HUES64 (cell line): Measurements from ENCODE around the gene FBXL5. TPM values are rescaled to one million over a fixed set of nuclear protein-coding genes. Genes with fewer than 3 reads are reported as not detected.

Experiments
- H3K27ac ChIP-seq: 2 replicates; pipeline ENCODE4 v1.7.0; 2013; ENCODE audit warnings: low read depth, low read length, inconsistent platforms
- H3K27me3 ChIP-seq: 2 replicates; pipeline ENCODE4 v1.6.1; 2013; ENCODE audit warnings: mild to moderate bottlenecking, low read length; ENCODE audit not compliant: insufficient read depth
- H3K36me3 ChIP-seq: 2 replicates; pipeline ENCODE4 v1.6.1; 2013; ENCODE audit warnings: mild to moderate bottlenecking, low read length; ENCODE audit not compliant: insufficient read depth
- H3K4me1 ChIP-seq: 2 replicates; pipeline ENCODE4 v1.6.1; 2013; ENCODE audit warnings: mild to moderate bottlenecking, low read length, moderate library complexity; ENCODE audit not compliant: insufficient read depth
- H3K4me3 ChIP-seq: 2 replicates; pipeline ENCODE4 v1.5.1; 2013; ENCODE audit warnings: mild to moderate bottlenecking, low read length, moderate library complexity
- H3K9ac ChIP-seq: 2 replicates; pipeline ENCODE4 v1.6.1; 2013; ENCODE audit warnings: mild to moderate bottlenecking, low read depth, low read length
- H3K9me3 ChIP-seq: 2 replicates; pipeline ENCODE4 v1.6.1; 2013; ENCODE audit warnings: low read depth, low read length; ENCODE audit not compliant: insufficient read depth
- WGBS: fragments of 150-250, 120-280 bp; methylation state at CpG from one replicate; pipeline ENCODE4 v1.1.7; 2013; ENCODE audit warnings: missing lambda C conversion rate; 5-methylcytosine and 5-hydroxymethylcytosine counted together
- polyA plus RNA-seq, 2 experiments: library from polyadenylated mRNA; stranded (reverse); fragments of 50-300 nt; gene quantifications; one replicate each; pipeline ENCODE4 v1.2.3, GENCODE V29; 2013

FBXL5 gene, protein sequence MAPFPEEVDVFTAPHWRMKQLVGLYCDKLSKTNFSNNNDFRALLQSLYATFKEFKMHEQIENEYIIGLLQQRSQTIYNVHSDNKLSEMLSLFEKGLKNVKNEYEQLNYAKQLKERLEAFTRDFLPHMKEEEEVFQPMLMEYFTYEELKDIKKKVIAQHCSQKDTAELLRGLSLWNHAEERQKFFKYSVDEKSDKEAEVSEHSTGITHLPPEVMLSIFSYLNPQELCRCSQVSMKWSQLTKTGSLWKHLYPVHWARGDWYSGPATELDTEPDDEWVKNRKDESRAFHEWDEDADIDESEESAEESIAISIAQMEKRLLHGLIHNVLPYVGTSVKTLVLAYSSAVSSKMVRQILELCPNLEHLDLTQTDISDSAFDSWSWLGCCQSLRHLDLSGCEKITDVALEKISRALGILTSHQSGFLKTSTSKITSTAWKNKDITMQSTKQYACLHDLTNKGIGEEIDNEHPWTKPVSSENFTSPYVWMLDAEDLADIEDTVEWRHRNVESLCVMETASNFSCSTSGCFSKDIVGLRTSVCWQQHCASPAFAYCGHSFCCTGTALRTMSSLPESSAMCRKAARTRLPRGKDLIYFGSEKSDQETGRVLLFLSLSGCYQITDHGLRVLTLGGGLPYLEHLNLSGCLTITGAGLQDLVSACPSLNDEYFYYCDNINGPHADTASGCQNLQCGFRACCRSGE
- polyA plus RNA-seq (2013, experiment 1 of 2), result 47.1 TPM
- polyA plus RNA-seq (2013, experiment 2 of 2), result 51.2 TPM

DNA sequence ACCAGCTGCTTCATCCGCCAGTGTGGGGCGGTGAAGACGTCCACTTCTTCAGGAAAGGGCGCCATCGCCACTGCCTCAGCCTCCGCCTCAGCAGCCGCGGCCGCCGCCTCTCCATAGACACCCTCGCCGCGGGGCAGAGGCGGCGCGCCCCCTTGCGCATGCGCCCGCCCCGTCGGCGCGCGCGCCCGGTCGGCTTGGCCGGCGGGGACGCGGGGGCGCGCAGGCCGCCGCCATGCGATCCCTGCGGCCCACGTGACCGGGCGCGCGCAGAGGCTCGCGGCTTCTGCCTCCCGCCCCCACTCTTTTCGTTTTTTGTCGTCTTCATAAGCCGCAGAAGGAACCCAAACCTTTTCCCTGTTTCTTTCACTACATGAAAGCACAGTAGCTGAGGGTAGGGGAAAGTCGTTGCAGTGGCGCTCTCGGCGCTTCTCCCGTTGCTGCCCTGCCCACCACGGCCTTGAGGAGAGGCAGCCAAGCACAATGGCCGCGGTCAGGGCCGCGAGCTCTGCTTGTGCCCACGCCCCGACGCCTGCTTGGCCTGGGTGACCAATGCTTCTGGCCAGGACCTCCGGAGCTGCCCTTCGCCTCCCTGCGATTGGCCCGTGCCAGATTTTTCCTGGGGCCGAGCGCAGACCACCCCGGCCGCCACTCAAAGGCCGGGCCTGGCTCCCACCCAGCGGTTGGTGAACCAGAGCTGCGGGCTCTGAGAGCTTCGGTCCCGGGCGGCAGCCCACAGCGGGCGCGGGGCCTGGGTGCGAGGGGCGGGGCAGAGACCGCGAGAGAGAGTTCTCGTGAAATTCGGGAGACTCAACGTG, at the start of gene FBXL5:
FBXL5 (minus strand) TSS at position 135 of the 815 bp plus-strand sequence; CDS start at position 65, 70 bp downstream.
- Histone ChIP-seq H3K4me1 (peaks cover 34% of the 10 kb centered on the region), H3K36me3 (peaks cover 15% of the 10 kb centered on the region; the same call in 1 of the 2 replicates), H3K27me3 (no peaks in the 10 kb centered on the region), H3K9me3 (no peaks in the 10 kb centered on the region), H3K27ac (peak within 1 kb of the TSS; percentile 98), H3K4me3 (peak within 1 kb of the TSS; percentile 76), H3K9ac (peak within 1 kb of the TSS; percentile 99)
- 12% methylated on average over 84 of the region's 85 CpGs for WGBS

DNA sequence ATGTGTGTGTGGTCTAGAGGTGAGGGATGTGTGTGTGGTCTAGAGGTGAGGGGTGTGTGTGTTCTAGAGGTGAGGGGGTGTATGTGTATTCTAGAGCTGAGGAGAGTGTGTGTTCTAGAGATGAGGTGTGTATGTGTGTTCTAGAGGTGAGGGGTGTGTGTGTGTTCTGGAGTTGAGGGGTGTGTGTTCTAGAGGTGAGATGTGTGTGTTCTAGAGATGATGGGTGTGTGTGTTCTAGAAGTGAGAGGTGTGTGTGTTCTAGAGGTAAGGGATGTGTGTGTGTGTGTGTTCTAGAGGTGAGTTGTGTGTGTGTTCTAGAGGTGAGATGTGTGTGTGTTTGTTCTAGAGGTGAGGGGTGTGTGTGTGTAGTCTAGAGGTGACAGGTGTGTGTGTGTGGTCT, 49.0 kb upstream of the FBXL5 start:
- Histone ChIP-seq H3K4me1 (peaks cover 4% of the 10 kb centered on the region), H3K27ac (no peak overlapping the region), H3K27me3 (peaks cover 7% of the 10 kb centered on the region; the same call in 1 of the 2 replicates), H3K9me3 (no peaks in the 10 kb centered on the region), H3K9ac (no peak overlapping the region), H3K4me3 (no peak overlapping the region), H3K36me3 (no peaks in the 10 kb centered on the region)

DNA sequence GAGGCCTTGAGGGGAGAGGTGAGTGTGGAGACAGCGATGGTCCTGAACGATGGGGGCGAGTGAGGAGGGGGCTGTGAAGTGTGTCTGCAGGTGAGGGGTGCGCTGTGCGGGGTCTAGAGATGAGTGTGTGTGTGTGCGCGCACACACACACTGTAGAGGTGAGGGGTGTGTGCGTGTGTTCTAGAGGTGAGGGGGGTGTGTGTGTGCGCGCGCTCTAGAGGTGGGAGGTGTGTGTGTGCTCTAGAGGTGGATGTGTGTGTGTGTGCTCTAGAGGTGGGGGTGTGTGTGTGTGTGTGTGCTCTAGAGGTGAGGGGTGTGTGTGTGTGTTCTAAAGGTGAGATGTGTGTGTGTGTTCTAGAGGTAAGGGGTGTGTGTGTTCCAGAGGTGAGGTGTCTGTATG, 48.3 kb upstream of the FBXL5 start:
- Histone ChIP-seq H3K27me3 (peaks cover 7% of the 10 kb centered on the region; the same call in 1 of the 2 replicates), H3K9ac (peak overlapping the region; percentile 61; the same call in 1 of the 2 replicates), H3K36me3 (no peaks in the 10 kb centered on the region), H3K4me1 (peaks cover 4% of the 10 kb centered on the region), H3K9me3 (no peaks in the 10 kb centered on the region), H3K4me3 (peak overlapping the region; percentile 57; the same call in 1 of the 2 replicates), H3K27ac (no peak overlapping the region)
- 93% methylated on average over 11 of the region's 11 CpGs for WGBS

DNA sequence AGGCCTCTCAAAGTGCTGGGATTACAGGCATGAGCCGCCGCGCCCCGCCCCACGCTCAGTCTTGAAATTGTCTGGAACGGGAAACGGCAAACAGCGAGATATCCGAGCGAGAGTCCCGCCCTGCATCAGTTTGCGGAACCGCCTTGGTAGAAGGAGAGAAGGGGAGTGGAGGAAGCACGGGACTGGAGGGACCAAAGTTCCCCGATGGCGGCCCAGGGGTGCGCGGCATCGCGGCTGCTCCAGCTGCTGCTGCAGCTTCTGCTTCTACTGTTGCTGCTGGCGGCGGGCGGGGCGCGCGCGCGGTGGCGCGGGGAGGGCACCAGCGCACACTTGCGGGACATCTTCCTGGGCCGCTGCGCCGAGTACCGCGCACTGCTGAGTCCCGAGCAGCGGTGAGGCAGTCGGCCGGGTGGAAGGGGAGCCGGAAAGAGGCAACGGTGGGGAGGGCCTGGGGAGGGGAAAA, 47.8 kb upstream of the FBXL5 start, which contains the start of gene BST1:
BST1 (plus strand) TSS at position 125 of the 463 bp plus-strand sequence; CDS start at position 205, 80 bp downstream.
- Histone ChIP-seq H3K27me3 (peaks cover 7% of the 10 kb centered on the region; the same call in 1 of the 2 replicates), H3K4me1 (peaks cover 4% of the 10 kb centered on the region), H3K9me3 (no peaks in the 10 kb centered on the region), H3K36me3 (no peaks in the 10 kb centered on the region), H3K27ac (no peak within 1 kb of the TSS), H3K4me3 (peak within 1 kb of the TSS; percentile 57), H3K9ac (peak within 1 kb of the TSS; percentile 61)
- 55% methylated on average over 43 of the region's 43 CpGs for WGBS

DNA sequence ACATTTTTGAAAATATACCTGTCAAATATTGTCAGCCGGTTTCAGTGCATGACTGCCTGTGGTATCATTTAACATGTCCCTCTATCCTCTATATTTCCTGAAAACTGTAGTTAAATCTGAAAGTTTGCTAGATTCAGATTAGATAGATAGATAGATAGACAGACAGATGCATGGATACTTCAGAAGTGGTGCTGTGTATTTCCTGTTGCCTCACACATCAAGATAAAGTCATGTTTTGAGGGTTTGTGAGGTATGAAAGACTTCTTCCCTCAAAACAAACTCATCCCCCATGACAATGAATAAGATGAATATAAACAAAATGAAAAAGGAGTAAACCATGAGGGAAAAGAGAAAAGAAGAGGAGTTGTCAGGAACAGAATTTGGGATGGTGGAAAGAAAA, 41.7 kb upstream of the FBXL5 start:
- Histone ChIP-seq H3K27ac (no peak overlapping the region), H3K27me3 (0 out of 2 replicates have a peak, but pooled peaks cover 1% of the 10 kb centered on the region), H3K4me3 (no peak overlapping the region), H3K4me1 (peaks cover 29% of the 10 kb centered on the region), H3K9me3 (peaks cover 11% of the 10 kb centered on the region), H3K36me3 (no peaks in the 10 kb centered on the region; the same call in 1 of the 2 replicates), H3K9ac (no peak overlapping the region)
- WGBS, result 100% methylated on average over 1 of the region's 1 CpG

DNA sequence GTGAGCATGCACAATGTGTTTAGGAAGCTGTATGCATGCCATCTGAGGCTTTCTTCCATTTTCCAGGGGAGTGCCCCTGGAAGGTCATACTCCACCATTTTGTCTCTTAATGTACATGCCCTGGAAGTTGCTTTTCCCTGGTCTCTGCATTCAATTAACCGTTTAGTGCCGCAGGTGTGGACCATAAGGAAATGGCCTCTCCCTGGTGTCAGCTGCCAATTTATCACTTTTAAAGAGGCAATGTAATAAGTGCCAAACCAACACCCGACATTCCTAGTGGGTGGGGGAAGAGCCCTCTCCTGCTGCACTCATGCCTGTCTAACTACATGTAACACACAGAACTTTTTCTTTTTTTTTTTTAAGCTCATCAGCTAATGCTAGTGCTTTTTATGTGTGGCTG, 40.6 kb upstream of the FBXL5 start:
- Histone ChIP-seq H3K4me3 (no peak overlapping the region), H3K27me3 (no peaks in the 10 kb centered on the region), H3K9ac (no peak overlapping the region), H3K27ac (peak overlapping the region; percentile 45), H3K36me3 (no peaks in the 10 kb centered on the region; the same call in 1 of the 2 replicates), H3K9me3 (peaks cover 11% of the 10 kb centered on the region), H3K4me1 (peaks cover 39% of the 10 kb centered on the region)
- WGBS, result 96% methylated on average over 3 of the region's 3 CpGs

DNA sequence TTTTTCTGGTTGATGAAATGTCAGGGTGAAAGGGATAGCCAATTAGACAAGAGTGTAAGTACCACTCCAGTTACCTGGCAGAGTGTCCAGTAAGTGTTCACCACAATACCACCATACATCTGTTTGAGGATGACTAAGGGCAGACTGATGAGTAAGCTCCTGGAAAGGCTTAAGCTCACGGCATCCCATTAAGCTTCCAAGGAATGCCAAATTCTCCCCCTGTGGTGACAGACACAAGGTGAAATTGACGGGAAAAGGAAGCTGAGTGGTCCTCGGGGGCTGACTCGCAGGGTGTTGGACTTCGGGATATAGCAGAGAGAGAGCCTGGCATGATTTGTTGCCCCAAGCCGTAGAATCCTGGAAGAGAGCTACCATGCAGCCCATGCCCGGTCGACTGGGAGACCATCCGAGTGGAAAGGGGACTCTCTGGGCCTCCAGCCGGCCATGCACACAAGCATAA, 40.1 kb upstream of the FBXL5 start:
- Histone ChIP-seq H3K9ac (no peak overlapping the region), H3K4me1 (peaks cover 41% of the 10 kb centered on the region), H3K27ac (peak overlapping the region; percentile 45), H3K4me3 (no peak overlapping the region), H3K9me3 (peaks cover 11% of the 10 kb centered on the region), H3K36me3 (no peaks in the 10 kb centered on the region; the same call in 1 of the 2 replicates), H3K27me3 (no peaks in the 10 kb centered on the region)
- WGBS, result 72% methylated on average over 10 of the region's 10 CpGs

DNA sequence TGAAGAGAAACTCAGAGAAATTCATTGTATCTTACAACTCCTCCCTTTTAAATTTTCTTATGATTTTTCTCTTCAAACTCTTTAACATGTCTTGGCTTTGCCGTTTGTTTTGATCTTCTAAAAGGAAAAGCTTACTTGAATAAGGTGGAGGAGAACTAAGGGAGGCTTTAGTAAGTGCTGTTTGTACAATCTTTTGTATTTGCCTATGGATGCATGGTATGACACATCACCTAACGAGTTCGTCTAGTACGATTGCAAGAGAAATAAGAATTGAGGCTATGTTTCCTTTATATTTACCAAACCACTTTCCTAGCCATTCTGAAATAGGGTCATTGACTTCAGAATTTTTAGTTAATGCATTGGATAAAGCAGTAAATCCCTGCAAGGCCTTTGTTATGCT, 39.3 kb upstream of the FBXL5 start:
- Histone ChIP-seq H3K9ac (no peak overlapping the region), H3K27ac (no peak overlapping the region; the same call in 1 of the 2 replicates), H3K4me3 (no peak overlapping the region), H3K9me3 (peaks cover 11% of the 10 kb centered on the region), H3K4me1 (peaks cover 49% of the 10 kb centered on the region), H3K27me3 (no peaks in the 10 kb centered on the region), H3K36me3 (peaks cover 2% of the 10 kb centered on the region; the same call in 1 of the 2 replicates)
- WGBS, result 91% methylated on average over 3 of the region's 4 CpGs

DNA sequence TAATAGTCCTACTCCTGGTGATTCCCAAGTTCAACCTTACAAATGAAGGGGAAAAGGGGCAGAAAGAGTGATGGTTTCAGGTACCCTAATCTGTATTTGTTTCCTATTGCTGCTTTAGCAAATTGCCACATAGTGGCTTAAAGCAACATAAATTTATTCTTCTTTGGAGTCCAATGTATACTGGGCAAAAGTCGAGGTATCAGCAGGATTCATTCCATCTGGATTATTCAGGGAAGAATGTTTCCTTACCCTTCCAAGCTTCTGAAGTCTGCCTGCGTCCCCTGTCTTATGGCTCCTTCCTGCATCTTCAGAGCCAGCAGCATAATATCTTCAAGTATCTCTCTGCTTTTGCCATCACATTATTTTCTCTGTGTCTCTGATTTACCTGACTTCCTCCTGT, 37.4 kb upstream of the FBXL5 start:
- Histone ChIP-seq H3K4me1 (peaks cover 50% of the 10 kb centered on the region), H3K27ac (no peak overlapping the region)

DNA sequence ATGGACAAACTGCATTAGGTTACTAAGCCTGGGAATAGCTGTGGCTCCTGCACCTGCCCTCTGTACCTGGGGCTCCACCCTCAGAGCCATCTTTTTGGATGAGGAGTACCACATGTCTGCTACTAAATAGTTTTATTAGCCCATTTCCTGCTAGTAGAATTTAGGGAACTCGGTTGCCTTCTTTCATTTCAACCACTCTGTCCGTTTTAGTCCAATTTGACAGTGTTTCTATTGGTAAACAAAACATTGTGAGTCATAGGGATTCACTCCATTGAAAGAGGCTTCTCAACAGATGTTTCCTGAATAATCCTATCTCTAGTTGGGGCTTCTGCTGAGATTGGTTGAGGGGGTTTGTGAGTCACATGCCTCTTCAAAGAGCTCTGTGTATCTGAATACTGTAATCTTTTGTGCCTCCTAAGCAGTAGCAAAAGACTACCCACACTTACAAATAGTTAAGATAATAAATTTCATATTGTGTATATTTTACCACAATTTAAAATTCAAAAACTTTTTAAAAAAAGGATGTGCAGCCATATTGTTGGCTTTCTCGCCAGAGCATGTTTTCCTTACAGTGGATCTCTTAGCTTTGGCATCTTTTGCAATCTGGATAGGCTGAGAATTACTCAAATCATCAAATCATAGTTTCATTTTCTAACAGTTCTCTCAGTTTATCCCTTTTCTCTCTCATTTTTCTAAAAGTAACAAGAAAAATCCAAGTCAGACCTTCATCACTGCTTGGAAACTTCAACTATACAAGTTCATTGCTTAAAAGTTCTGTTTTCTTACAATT, 36.4 kb upstream of the FBXL5 start:
- Histone ChIP-seq H3K4me1 (peaks cover 50% of the 10 kb centered on the region), H3K27ac (peak overlapping the region; percentile 77), H3K36me3 (peaks cover 30% of the 10 kb centered on the region), H3K9ac (no peak overlapping the region), H3K4me3 (no peak overlapping the region), H3K9me3 (peaks cover 11% of the 10 kb centered on the region), H3K27me3 (no peaks in the 10 kb centered on the region)
- 85% methylated on average over 3 of the region's 3 CpGs for WGBS

More for the DNA sequence above, 37.4 kb upstream of the FBXL5 start:
- no peak overlapping the region for H3K4me3 ChIP-seq
- H3K36me3 ChIP-seq, result peaks cover 20% of the 10 kb centered on the region
- no peaks in the 10 kb centered on the region for H3K27me3 ChIP-seq
- peaks cover 11% of the 10 kb centered on the region for H3K9me3 ChIP-seq
- 90% methylated on average over 2 of the region's 2 CpGs for WGBS
- H3K9ac ChIP-seq, result no peak overlapping the region
